NCI-H82 (cell line): ENCODE data around the gene IQCM.

Source experiments
- DNase-seq: peaks from one replicate; lab custom pipeline; 2025; lab: John Stamatoyannopoulos, UW

Gene IQCM

GRCh38 chr4:149711593-149712365 lies 103.9 kb downstream of the IQCM start:
- no peak for DNase-seq

- no peak for DNase-seq
Observed at GRCh38 chr4:149709640-149710039, 106.0 kb downstream of the IQCM start.

- no peak for DNase-seq
Observed at GRCh38 chr4:149708513-149709130, 107.0 kb downstream of the IQCM start.

GRCh38 chr4:149707862-149708261 lies 107.8 kb downstream of the IQCM start:
- DNase-seq: no peak

GRCh38 chr4:149706942-149707341 lies 108.7 kb downstream of the IQCM start:
- no peak for DNase-seq

- no peak for DNase-seq
Observed at GRCh38 chr4:149702414-149703293, 113.0 kb downstream of the IQCM start.

- DNase-seq: no peak
Observed at GRCh38 chr4:149701435-149702156, 114.0 kb downstream of the IQCM start.

GRCh38 chr4:149700272-149700671 lies 115.4 kb downstream of the IQCM start:
- no peak for DNase-seq

- no peak for DNase-seq
Observed at GRCh38 chr4:149699642-149700041, 116.0 kb downstream of the IQCM start.

GRCh38 chr4:149690726-149691125 lies 124.9 kb downstream of the IQCM start:
- peak; percentile 6 for DNase-seq

GRCh38 chr4:149684516-149684915 lies 131.1 kb downstream of the IQCM start:
- DNase-seq: no peak

GRCh38 chr4:149676076-149676475 lies 139.6 kb downstream of the IQCM start:
- no peak for DNase-seq

- DNase-seq: peak; percentile 23
Observed at GRCh38 chr4:149645790-149646189, 169.9 kb downstream of the IQCM start.

GRCh38 chr4:149638073-149638472 lies 177.6 kb downstream of the IQCM start:
- peak; percentile 6 for DNase-seq

- DNase-seq: no peak
Observed at GRCh38 chr4:149634368-149634767, 181.3 kb downstream of the IQCM start.

GRCh38 chr4:149631629-149632028 lies 184.0 kb downstream of the IQCM start:
- DNase-seq: no peak

GRCh38 chr4:149630064-149630463 lies 185.6 kb downstream of the IQCM start:
- no peak for DNase-seq

GRCh38 chr4:149605601-149606378 lies 209.9 kb downstream of the IQCM start:
- DNase-seq: no peak

GRCh38 chr4:149604827-149605226 lies 210.8 kb downstream of the IQCM start:
- no peak for DNase-seq

- DNase-seq: no peak
Observed at GRCh38 chr4:149595500-149595899, 220.1 kb downstream of the IQCM start.

- no peak for DNase-seq
Observed at GRCh38 chr4:149589826-149590225, 225.8 kb downstream of the IQCM start.
